ENCODE measurements around the gene RBM47.

DNA sequence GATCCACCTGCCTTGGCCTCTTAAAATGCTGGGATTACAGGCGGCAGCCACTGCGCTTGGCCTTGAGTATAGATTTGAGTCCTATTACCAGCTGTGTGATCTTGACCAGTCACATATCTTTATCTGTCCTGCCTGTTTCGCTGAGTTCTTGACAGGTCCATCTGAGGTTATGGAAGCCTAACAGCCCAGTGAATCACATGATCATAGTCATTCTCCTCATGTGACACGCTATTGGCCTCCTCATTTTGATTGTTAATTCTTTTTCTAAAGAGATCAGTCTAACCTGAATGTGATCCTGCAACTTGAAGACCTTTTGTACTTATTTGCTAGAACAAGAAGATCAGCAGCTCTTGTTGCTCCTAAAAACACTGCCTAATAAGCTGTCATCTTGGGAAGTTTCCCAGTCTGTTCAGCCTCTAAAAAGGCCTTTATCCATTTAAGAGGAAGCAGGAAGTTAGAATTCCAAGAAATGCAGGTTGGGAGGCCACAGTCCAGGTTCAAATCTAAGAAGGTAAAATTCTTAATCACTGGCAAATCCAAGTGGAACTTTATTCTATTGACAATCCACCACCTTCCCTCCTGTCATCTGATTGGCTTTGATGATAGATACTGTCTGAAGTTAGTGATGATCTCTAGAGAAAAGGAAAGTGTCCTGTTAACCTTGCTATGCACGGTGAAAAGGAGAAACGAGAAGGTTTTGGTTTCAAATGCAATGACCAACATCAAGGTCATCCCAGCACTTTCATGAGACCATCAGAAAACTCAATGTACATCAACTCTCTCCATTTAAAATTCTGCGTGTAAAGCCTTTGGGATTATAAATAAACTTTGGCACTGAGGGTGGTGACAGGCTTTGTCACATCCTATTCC is 207.6 kb downstream of the RBM47 start:
- TF ChIP-seq, protein P1, sequence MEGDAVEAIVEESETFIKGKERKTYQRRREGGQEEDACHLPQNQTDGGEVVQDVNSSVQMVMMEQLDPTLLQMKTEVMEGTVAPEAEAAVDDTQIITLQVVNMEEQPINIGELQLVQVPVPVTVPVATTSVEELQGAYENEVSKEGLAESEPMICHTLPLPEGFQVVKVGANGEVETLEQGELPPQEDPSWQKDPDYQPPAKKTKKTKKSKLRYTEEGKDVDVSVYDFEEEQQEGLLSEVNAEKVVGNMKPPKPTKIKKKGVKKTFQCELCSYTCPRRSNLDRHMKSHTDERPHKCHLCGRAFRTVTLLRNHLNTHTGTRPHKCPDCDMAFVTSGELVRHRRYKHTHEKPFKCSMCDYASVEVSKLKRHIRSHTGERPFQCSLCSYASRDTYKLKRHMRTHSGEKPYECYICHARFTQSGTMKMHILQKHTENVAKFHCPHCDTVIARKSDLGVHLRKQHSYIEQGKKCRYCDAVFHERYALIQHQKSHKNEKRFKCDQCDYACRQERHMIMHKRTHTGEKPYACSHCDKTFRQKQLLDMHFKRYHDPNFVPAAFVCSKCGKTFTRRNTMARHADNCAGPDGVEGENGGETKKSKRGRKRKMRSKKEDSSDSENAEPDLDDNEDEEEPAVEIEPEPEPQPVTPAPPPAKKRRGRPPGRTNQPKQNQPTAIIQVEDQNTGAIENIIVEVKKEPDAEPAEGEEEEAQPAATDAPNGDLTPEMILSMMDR (conservative IDR thresholded peaks at IDR 0.05; ENCODE audit: low read depth, low read length), result no peak
- TF ChIP-seq EZH2 (IDR thresholded peaks at IDR 0.05; ENCODE audit: borderline replicate concordance, low read depth, low read length, poor library complexity, severe bottlenecking), result no peak
